PC-3 (cell line): Measurements from ENCODE around the gene MPV17L2.

Experiments used
- CTCF ChIP-seq: fragments of 300-600 bp; sonication (generic); conservative IDR thresholded peaks from 2 replicates; pipeline ENCODE4 v1.5.1; 2017; ENCODE audit warnings: antibody characterized with exemption, low read depth, mild to moderate bottlenecking, low read length
- EZH2phosphoT487 ChIP-seq: fragments of 300-600 bp; sonication (generic); IDR thresholded peaks from 2 replicates; pipeline ENCODE4 v1.6.1; 2018; ENCODE audit warnings: mild to moderate bottlenecking, antibody characterized with exemption, low read length, borderline replicate concordance

DNA sequence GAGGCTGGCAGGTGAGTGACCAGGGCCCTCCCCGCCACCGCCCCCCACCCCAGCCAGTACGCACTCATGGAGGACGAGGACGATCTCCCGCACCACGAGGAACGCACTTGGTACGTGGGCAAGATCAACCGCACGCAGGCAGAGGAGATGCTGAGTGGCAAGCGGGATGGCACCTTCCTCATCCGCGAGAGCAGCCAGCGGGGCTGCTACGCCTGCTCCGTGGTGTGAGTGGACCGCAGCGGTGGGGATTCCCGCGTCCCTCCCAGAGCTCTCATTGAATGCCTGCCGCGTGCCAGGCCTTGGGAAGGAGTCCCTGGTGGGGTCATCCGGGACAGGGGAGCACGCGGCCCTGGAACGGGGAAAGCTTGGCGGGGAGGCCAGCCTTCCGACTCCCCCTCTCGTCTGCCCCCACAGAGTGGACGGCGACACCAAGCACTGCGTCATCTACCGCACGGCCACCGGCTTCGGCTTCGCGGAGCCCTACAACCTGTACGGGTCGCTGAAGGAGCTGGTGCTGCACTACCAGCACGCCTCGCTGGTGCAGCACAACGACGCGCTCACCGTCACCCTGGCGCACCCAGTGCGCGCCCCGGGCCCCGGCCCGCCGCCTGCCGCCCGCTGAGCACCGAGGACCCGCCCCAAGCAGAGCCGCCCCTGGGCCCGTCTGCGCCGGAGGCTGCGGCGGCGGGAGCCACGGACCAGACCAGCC is 24.2 kb upstream of the MPV17L2 start:
- TF ChIP-seq CTCF (no peak), EZH2phosphoT487 (no peak)
